Adipocyte (in vitro differentiated cells): ENCODE measurements around the gene C4orf46.
"Not testable (repeated sequence)": the region's sequence is repeated elsewhere in the genome, so short reads cannot be mapped to it uniquely, and the experiment has no call there.

Experiments
- DNase-seq: peaks from one replicate; pipeline ENCODE4 v3.0.0-alpha.2; 2015; ENCODE audit warnings: low read depth
- H3K27me3 ChIP-seq: replicated peaks from 2 replicates; pipeline ENCODE4 v1.7.0; 2013; ENCODE audit warnings: mild to moderate bottlenecking, low read length, moderate library complexity; ENCODE audit not compliant: control insufficient read depth, insufficient read depth
- H3K36me3 ChIP-seq: 2 replicates; pipeline ENCODE4 v1.7.0; 2013; ENCODE audit warnings: low read length, mild to moderate bottlenecking, moderate library complexity; ENCODE audit not compliant: control insufficient read depth, insufficient read depth, severe bottlenecking
- H3K4me1 ChIP-seq: 2 replicates; pipeline ENCODE4 v1.7.0; 2013; ENCODE audit warnings: mild to moderate bottlenecking, low read length, moderate library complexity; ENCODE audit not compliant: control insufficient read depth, insufficient read depth
- H3K4me3 ChIP-seq: 2 replicates; pipeline ENCODE4 v1.7.0; 2013; ENCODE audit warnings: mild to moderate bottlenecking, low read length, moderate library complexity
- H3K9ac ChIP-seq: 2 replicates; pipeline ENCODE4 v1.7.0; 2013; ENCODE audit warnings: mild to moderate bottlenecking, low read length, moderate library complexity
- H3K9me3 ChIP-seq: 2 replicates; pipeline ENCODE4 v1.7.0; 2013; ENCODE audit warnings: mild to moderate bottlenecking, low read length, moderate library complexity; ENCODE audit not compliant: control insufficient read depth

The C4orf46 gene

GRCh38 chr4:158671915-158672806 lies 474 bp upstream of the C4orf46 start, which contains the start of gene ETFDH:
Gene ETFDH, plus strand, starts transcription at chr4:158672296. Its CDS starts 161 bp downstream, at chr4:158672457.
- H3K27me3 ChIP-seq, result no peaks in the 10 kb centered on the region
- peak within 1 kb of the TSS; percentile 95 for H3K9ac ChIP-seq
- H3K9me3 ChIP-seq, result no peaks in the 10 kb centered on the region
- DNase-seq, result peak; percentile 100
- no peaks in the 10 kb centered on the region for H3K36me3 ChIP-seq
- peak within 1 kb of the TSS; percentile 95 for H3K4me3 ChIP-seq
- H3K4me1 ChIP-seq, result peaks cover 11% of the 10 kb centered on the region

DNA sequence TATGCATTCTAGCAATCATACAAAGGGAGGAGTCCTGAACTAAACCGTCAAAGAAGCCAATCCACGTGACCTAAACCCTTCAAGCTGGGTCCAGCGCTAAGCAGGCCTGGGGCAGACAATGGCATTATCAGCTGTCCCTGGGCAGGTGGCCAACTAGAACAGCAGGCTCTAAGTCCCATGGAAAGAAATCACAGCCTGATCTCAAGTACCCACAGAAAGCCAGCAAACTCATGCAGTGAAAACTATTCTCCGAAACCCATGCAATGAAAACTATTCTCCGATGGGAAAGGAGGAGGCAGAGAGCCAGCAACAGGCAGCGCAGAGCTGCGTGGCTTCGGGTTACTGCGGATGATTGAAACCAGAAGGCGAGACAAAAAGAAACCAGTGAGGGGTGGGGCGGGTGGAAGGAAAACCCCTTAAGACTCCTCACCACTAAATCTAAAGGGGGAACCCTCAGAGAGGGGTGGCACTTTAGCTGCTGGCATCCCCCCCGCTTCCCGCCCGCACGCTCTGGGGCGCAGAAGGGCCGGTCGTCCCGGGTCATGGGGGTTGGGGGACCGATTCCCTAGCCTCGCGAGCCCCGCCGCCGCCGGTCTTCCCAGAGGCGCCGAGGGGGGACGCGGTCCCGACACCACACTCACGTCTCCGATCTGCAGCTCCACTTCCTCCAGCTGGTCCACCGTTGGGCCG lies 567 bp downstream of the C4orf46 start:
- peak; percentile 92 for DNase-seq
- Histone ChIP-seq H3K9me3 (no peaks in the 10 kb centered on the region), H3K4me1 (peaks cover 11% of the 10 kb centered on the region), H3K27me3 (no peaks in the 10 kb centered on the region), H3K9ac (peak overlapping the region; percentile 95), H3K36me3 (no peaks in the 10 kb centered on the region), H3K4me3 (peak overlapping the region; percentile 95)

DNA sequence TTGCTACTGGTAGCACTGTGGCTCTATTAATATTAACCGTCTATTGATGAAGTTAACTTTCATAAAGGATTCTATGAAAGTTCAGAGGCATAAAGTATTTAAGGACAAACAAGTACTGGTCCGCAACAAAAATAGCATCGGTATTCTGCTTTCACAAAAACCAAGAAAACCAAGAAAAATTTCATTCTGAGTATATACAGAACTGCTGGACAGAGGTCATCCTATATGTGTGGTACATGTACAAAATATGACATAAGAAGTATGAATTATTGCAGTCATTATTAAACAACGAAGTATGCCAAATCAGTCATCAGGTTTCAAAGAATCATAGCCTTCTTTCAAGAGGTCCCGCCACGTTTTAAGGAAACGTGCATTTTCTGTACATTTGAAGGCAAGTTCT lies 2.4 kb downstream of the C4orf46 start:
- Histone ChIP-seq H3K4me1 (peaks cover 11% of the 10 kb centered on the region), H3K4me3 (no peak overlapping the region), H3K9me3 (no peaks in the 10 kb centered on the region), H3K36me3 (no peaks in the 10 kb centered on the region), H3K27me3 (no peaks in the 10 kb centered on the region), H3K9ac (no peak overlapping the region)
- DNase-seq, result no peak

DNA sequence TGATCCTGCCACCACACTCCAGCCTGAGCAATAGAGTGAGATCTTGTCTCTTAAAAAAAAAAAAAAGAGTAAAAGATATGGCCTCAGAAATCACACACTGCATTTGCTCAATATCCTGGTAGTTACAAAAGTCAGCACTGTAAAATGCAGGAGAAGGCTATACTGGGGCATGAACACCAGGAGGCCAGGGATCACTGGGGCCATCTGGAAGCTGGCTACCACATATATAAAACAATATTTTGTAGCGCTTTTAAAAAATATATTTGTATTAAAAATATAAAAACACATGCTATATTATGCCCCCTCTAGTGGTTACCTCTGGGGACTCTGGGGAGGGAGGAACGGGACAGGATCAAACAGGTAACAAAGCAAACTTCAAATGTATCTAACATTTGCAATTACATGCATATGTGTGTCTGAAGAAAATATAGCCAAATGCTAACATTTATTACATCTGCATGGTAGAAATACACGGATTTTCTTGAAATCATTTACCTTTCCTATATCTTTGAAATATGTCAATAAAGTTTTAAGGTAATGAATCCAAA lies 4.0 kb downstream of the C4orf46 start:
- H3K9me3 ChIP-seq, result no peaks in the 10 kb centered on the region
- no peak overlapping the region for H3K9ac ChIP-seq
- H3K36me3 ChIP-seq, result no peaks in the 10 kb centered on the region
- peaks cover 7% of the 10 kb centered on the region for H3K4me1 ChIP-seq
- H3K4me3 ChIP-seq, result no peak overlapping the region
- DNase-seq, result peak; percentile 50
- H3K27me3 ChIP-seq, result no peaks in the 10 kb centered on the region

DNA sequence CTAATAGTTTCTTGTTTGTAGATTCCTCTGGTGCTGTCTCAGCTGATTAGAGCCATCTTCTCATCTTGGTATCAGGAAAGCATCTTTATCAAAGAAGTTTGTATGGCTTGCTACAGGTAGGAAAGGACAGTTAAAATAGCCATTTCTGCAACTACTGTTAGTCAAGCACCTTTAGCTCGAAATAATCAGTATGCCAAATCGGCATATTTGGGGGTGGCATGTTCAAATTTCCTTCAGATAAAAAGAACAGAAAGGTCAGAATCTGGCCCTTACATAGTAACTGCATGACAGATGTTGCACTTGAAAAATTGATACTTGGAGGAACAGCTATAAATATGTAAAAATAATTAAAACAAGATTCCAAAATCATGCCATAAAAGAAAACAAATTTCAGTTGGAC lies 4.8 kb downstream of the C4orf46 start:
- no peaks in the 10 kb centered on the region for H3K9me3 ChIP-seq
- no peaks in the 10 kb centered on the region for H3K36me3 ChIP-seq
- peaks cover 7% of the 10 kb centered on the region for H3K4me1 ChIP-seq
- DNase-seq, result no peak
- H3K27me3 ChIP-seq, result no peaks in the 10 kb centered on the region
- no peak overlapping the region for H3K9ac ChIP-seq
- H3K4me3 ChIP-seq, result no peak overlapping the region

GRCh38 chr4:158664806-158665205 lies 6.9 kb downstream of the C4orf46 start:
- Histone ChIP-seq H3K36me3 (no peaks in the 10 kb centered on the region), H3K9ac (no peak overlapping the region), H3K4me3 (no peak overlapping the region), H3K9me3 (no peaks in the 10 kb centered on the region), H3K27me3 (no peaks in the 10 kb centered on the region), H3K4me1 (no peaks in the 10 kb centered on the region)
- no peak for DNase-seq

GRCh38 chr4:158663707-158664625 lies 7.7 kb downstream of the C4orf46 start:
- not testable (repeated sequence) for DNase-seq, H3K4me3 ChIP-seq

DNA sequence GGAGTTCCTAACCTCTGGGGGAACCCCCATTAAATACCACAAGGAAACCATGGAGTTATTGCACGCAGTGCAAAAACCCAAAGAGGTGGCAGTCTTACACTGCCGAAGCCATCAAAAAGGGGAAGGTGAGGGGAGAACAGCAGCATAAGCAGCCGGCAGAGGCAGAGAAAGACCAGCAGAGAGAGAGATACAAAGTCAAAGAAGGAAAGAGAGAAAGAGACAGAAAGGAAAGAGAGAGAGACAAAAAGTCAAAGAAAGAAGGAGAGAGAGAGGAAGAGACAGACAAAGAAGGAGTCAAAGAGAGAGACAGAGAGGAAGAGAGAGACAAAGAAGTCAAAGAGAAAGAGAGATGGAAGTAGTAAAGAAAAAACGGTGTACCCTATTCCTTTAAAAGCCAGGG lies 8.4 kb downstream of the C4orf46 start:
- H3K4me1 ChIP-seq, H3K27me3 ChIP-seq, H3K36me3 ChIP-seq, H3K9me3 ChIP-seq, H3K9ac ChIP-seq, DNase-seq, H3K4me3 ChIP-seq: not testable (repeated sequence)

More at GRCh38 chr4:158663707-158664625, 7.7 kb downstream of the C4orf46 start:
- not testable (repeated sequence) for H3K27me3 ChIP-seq, H3K9me3 ChIP-seq, H3K36me3 ChIP-seq, H3K9ac ChIP-seq, H3K4me1 ChIP-seq

DNA sequence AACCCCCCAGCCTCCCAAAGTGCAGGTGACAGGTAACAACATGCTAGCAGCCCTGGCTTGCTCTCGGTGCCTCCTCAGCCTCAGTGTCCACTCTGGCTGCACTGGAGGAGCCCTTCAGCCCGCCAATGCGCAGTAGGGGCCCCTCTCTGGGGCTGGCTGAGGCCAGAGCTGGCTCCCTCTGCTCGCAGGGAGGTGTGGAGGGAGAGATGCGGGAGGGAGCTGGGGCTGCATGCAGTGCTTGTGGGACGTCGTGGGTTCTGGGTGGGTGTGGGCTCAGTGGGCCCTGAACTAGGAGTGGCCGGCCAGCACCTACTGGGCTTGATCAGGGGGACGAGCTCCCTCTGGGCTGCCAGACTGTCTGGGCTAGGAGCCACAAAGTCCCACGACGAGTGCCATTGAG lies 14.4 kb downstream of the C4orf46 start:
- H3K9me3 ChIP-seq, result no peaks in the 10 kb centered on the region

GRCh38 chr4:158656439-158656838 lies 15.2 kb downstream of the C4orf46 start:
- no peaks in the 10 kb centered on the region for H3K9me3 ChIP-seq
- H3K4me3 ChIP-seq, result no peak overlapping the region
- no peaks in the 10 kb centered on the region for H3K4me1 ChIP-seq
- no peaks in the 10 kb centered on the region for H3K27me3 ChIP-seq
- H3K36me3 ChIP-seq, result no peaks in the 10 kb centered on the region
- DNase-seq, result no peak
- no peak overlapping the region for H3K9ac ChIP-seq

More for the DNA sequence above, 14.4 kb downstream of the C4orf46 start:
- DNase-seq, result no peak
- Histone ChIP-seq H3K36me3 (no peaks in the 10 kb centered on the region), H3K4me3 (no peak overlapping the region), H3K27me3 (no peaks in the 10 kb centered on the region), H3K4me1 (no peaks in the 10 kb centered on the region), H3K9ac (no peak overlapping the region)
